ENCODE results near the gene DDRGK1. TPM values are rescaled to one million over a fixed set of nuclear protein-coding genes. Genes with fewer than 3 reads are reported as not detected.

DDRGK1 gene
- total RNA-seq, 1 donor from 2014 or later: 25.9 TPM

Other genes with a start within 250 kb of the DDRGK1 start
- 0.21 TPM in 1 of 2 replicates, not detected in the other for gene GNRH2, start 161.1 kb downstream of the DDRGK1 start, total RNA-seq
- gene MRPS26, start 158.6 kb downstream of the DDRGK1 start, total RNA-seq: 55.4 and 57.9 TPM in 2 replicates
- not detected in 2 replicates for gene OXT, start 133.1 kb downstream of the DDRGK1 start, total RNA-seq
- not detected in 2 replicates for gene AVP, start 120.0 kb downstream of the DDRGK1 start, total RNA-seq
- gene FASTKD5, start 44.8 kb downstream of the DDRGK1 start, total RNA-seq: 15.8 and 23.9 TPM in 2 replicates
- gene UBOX5, start 44.8 kb downstream of the DDRGK1 start, total RNA-seq: 1.8 and 2.6 TPM in 2 replicates
- 3.2 and 4.1 TPM in 2 replicates for gene LZTS3, start 31.1 kb downstream of the DDRGK1 start, total RNA-seq
- 21.4 and 51.2 TPM in 2 replicates for gene ITPA, start 4.8 kb upstream of the DDRGK1 start, total RNA-seq
- gene SLC4A11, start 34.5 kb upstream of the DDRGK1 start, total RNA-seq: 3.0 and 4.3 TPM in 2 replicates
- 9.0 and 13.2 TPM in 2 replicates for gene DNAAF9, start 203.0 kb upstream of the DDRGK1 start, total RNA-seq

Measured in pulmonary artery endothelial cell (primary cell).